Skin of body (tissue), 3 donors: Measurements from ENCODE around the gene BCO2. TPM values are rescaled to one million over a fixed set of nuclear protein-coding genes. Genes with fewer than 3 reads are reported as not detected.

ENCODE experiments used
- DNase-seq: peaks from one replicate; lab custom pipeline; 2025; lab: John Stamatoyannopoulos, UW
- small RNA-seq: library from RNA; depleted of rRNA; stranded (forward); fragments of <200 nt; gene quantifications from one replicate; pipeline ENCODE3, GENCODE V24; 2014; ENCODE audit warnings: low replicate concordance
- total RNA-seq: library from RNA; depleted of rRNA; stranded (reverse); fragments of >200 nt; gene quantifications from one replicate; pipeline ENCODE4 v1.2.3, GENCODE V29; 2014

BCO2 gene
- total RNA-seq, 1 donor from 2014 or later = 4.9 TPM

DNA sequence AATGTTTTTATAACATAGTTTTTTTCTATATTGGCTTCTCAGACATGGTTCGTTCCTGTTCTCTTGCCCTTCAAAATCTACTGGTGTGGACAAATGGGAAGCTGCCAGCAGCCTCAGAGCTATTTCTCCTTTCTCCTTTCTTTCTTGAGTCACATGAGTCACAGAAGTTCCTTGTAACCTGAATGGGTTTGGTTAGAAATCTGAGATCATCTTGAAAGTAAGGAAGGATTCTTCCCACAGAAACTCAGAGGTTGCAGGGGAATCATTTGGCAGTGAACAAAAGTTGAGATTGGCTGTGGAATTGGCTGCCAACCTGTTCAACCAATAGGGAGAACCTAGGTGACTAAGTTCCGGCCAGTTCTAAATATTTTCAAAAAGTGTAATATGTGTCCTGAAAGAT, 72.9 kb downstream of the BCO2 start:
- no peak for DNase-seq

GRCh38 chr11:112249871-112250610, 74.7 kb downstream of the BCO2 start:
- no peak for DNase-seq

GRCh38 chr11:112253605-112254242, 78.4 kb downstream of the BCO2 start:
- no peak for DNase-seq

GRCh38 chr11:112255067-112255720, 79.9 kb downstream of the BCO2 start:
- DNase-seq = no peak

- DNase-seq = no peak
Measured at GRCh38 chr11:112260490-112260889, 85.2 kb downstream of the BCO2 start, which contains the start of gene PLET1. Gene PLET1 (minus strand): TSS chr11:112260860. CDS start chr11:112260589, 271 bp downstream.

GRCh38 chr11:112265659-112266409, 90.5 kb downstream of the BCO2 start:
- no peak for DNase-seq

GRCh38 chr11:112266410-112266778, 91.1 kb downstream of the BCO2 start:
- no peak for DNase-seq

- DNase-seq = no peak
Measured at GRCh38 chr11:112267188-112267591, 91.9 kb downstream of the BCO2 start.

DNA sequence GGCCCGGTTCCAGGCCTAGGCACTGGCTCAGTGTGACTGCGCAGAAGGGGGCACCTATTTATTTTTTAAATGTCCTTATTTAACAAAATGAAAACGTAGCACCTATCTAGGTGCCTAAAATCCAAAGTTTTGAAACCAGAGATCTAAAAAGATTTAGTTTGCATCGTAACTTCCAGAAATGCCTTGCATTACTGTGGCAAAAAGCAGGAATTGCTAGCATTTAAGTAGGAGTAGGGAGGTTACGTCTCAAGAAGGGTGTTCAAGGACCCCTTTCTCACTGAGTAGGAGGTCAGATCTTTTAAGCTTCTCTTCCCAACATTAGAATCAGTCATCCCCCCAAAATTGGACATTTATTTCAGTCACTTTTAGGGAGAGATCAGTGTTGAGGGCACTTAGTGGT, 93.1 kb downstream of the BCO2 start:
- DNase-seq = no peak

Small RNAs within 50 kb of the gene (small RNA-seq; reads per million reads assigned to genes)
- gene MRPS36P4 = not detected

Other genes starting within 250 kb of the BCO2 start
- 21.0 TPM for gene DIXDC1, start 238.2 kb upstream of the BCO2 start, total RNA-seq
- gene DLAT, start 150.1 kb upstream of the BCO2 start, total RNA-seq = 28.2 TPM
- gene PIH1D2, start 101.5 kb upstream of the BCO2 start, total RNA-seq = 1.4 TPM
- gene NKAPD1, start 101.2 kb upstream of the BCO2 start, total RNA-seq = 20.3 TPM
- gene TIMM8B, start 88.8 kb upstream of the BCO2 start, total RNA-seq = 55.1 TPM
- gene SDHD, start 88.6 kb upstream of the BCO2 start, total RNA-seq = 124 TPM
- 21.6 TPM for gene IL18, start 11.4 kb upstream of the BCO2 start, total RNA-seq
- gene TEX12, start 8.1 kb upstream of the BCO2 start, total RNA-seq = 0.20 TPM
- 28.9 TPM for gene PTS, start 50.9 kb downstream of the BCO2 start, total RNA-seq
- gene PLET1, start 85.3 kb downstream of the BCO2 start, total RNA-seq = not detected